ENCODE measurements around the gene SH3GLB1.
"Not testable (repeated sequence)": the region's sequence is repeated elsewhere in the genome, so short reads cannot be mapped to it uniquely, and the experiment has no call there.

The SH3GLB1 gene

DNA sequence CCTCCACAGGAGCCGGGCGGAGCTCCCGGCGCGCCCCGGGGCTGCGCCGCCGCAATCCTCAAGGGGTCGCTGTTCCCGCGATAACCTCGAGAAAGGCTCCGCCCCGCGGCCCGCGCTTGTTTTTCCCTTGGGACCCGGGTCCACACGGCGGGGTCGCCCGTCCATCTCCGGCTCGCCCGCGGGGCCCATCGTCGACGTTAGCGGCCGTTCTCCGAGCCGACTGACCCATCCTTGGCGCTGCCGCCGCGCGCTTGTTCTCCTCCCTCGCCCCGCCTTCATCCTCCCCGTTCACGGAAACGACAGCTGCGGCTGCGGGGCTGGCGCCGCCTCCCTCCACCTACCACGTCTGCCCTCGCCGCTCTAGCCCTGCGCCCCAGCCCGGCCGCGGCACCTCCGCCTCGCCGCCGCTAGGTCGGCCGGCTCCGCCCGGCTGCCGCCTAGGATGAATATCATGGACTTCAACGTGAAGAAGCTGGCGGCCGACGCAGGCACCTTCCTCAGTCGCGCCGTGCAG lies at the start of gene SH3GLB1:
TSS of gene SH3GLB1 (plus strand) at position 119 of the 514 bp plus-strand sequence. CDS start at position 443, 324 bp downstream.
- peak; percentile 96 for DNase-seq (ENCODE audit: low read depth, low spot score)

DNA sequence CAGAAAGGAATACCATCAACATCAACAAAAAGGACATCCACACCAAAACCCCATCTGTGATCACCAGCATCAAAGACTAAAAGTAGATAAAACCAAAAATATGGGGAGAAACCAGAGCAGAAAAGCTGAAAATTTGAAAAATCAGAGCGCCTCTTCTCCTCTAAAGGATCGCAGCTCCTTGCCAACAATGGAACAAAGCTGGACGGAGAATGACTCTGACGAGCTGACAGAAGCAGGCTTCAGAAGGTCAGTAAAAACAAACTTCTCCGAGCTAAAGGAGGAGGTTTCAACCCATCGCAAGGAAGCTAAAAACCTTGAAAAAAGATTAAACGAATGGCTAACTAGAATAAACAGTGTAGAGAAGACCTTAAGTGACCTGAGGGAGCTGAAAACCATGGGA lies 46.0 kb upstream of the SH3GLB1 start:
- DNase-seq (ENCODE audit: low read depth, low spot score): not testable (repeated sequence)

DNA sequence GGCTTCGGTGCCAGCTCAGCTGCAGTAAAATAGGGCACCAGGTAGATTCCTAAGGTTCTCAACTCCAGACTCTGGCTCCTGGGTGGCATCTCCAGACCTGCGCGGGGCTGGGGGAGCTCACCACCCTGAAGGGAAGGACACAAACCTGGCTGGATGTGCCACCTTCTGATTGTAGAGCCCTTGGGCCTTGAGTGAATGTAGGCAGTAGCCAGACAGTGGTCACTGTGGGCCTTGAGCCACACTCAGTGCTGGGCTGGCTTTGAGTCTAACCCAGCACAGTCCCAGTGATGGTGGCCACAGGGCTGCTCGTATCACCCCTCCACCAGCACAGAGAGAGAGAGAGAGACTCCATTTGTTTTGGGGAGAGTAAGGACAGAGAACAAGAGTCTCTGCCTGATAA lies 38.0 kb upstream of the SH3GLB1 start:
- no peak for DNase-seq (ENCODE audit: low read depth, low spot score)

DNA sequence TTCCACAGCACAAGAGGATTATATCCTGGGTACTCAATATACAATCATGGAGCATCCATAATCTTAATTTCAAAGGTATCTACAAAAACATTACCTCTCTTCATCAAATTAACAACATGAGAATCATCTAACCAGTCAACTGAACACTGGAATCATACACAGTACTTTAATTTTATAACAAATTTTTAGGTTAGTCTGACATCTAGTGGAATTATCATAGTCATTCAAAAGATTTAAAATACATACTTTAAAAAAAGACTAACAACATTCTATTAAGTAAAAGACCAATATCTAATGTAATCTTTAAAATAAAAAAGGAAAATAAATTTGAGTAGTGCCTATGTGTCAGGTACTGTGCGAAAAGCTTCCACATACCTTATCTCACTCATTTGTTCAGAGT lies 16.8 kb upstream of the SH3GLB1 start:
- DNase-seq (ENCODE audit: low read depth, low spot score): no peak

DNA sequence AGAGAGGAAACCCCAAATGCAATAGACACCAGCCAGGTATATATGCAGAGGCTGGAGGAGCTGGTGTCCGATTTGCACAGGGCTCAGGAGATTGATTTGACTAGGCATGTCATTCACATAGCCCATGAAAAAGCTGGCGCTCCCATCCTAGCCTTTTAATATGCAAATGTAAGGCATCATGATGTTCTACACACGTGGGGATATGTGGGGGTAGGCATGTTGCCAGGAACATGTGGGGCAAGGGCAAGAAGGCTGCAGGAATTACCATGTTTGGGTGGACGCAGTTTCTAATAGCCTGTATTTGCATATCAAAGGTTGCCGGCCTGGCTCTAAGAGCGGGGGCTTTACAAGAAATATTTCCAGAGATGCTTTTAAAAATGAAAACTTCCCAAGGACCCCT lies 11.7 kb upstream of the SH3GLB1 start:
- DNase-seq (ENCODE audit: low read depth, low spot score): no peak

DNA sequence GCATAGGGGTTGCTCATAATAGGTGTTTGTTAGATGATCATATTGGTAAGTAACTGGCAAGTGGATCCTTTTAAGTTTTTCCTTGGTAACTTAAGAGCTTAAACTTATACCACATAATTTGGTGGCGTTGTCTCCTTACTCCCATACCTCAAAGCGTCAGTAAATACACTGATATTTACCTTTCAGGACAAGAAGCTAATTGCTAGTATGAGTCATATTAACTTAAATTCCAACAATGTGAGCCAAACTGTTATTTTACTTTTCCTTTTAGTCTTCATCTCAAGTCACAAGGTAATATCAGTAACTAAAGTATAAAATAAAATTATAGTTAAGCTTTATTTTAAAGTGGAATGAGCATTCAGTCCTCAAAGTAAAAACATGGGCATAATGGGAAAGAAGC lies 9.0 kb upstream of the SH3GLB1 start:
- peak; percentile 9 for DNase-seq (ENCODE audit: low read depth, low spot score)

DNA sequence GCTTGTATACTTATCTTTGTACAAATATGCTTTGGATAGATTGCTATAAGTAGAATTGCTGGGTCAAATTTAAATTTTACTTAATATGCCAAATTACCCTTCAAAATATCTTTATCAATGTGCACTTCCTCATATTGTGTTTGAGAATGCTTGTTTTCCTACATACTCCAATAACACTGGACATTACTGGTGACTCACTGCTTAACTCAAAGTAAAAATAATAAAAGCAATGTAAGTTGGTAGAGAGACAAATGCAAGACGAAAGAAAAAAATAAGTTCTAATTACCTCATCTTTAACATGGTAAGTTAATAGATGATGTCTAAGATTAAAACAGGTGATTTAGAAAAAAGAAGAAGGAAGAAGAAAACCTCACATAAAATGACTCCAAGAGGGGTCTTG lies 7.9 kb upstream of the SH3GLB1 start:
- DNase-seq (ENCODE audit: low read depth, low spot score): peak; percentile 23

DNA sequence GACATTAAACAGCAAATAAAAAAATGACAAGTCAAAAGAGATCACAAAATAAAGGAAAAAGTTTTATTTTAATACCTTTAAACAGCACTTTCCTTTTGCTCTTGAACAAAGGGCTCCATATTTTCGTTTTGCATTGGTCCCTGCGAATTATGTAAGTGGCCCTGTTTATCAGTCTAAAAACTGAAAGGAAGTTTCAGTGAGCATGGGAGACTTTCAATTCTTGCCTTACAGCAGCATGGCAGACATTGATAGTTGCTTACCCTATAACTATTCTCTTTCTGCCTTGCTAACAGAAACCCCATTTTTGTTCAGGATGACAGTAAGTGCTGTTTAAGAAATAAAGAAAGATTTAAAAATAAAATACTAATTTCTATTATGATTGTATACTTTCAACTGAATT lies 5.2 kb upstream of the SH3GLB1 start:
- no peak for DNase-seq (ENCODE audit: low read depth, low spot score)

DNA sequence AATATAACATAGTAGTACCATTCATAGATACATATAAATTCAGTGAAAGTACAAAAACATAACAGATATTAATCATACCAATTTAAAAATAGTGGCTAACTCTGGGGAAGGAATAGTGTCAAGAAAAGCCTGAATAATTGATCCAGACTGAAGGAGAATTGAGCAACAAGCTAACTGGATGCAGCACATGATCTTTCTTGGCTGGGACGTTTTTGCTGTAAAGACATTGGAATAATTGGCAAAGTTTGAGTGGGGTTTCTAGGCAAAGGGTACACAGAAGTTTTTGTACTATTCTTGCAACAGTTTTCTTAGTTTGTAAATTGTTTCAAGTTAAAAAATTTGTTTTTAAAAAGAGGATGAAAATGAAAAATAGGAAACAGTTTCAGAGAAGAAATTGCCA lies 2.6 kb upstream of the SH3GLB1 start:
- DNase-seq (ENCODE audit: low read depth, low spot score): no peak

DNA sequence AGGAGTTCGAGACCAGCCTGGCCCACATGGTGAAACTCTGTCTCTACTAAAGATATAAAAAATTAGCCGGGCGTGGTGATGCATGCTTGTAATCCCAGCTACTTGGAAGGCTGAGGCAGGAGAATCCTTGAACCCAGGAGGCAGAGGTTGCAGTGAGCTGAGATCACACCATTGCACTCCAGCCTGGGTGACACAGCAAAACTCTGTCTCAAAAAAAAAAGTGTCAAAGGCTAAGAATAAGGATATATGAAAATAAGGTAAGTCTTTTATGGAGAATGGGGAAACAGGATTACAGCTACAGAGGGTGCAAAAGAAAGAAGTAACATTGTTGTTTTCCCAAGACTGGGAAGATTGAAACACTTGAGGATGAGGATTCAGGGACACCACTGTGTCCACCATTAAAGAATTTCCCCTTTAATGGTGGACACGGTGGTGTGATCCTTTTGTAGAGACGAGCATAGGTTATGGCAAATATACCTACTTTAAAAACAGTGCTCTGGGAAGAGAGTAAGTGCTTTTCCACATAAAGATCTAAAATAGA lies 1.4 kb upstream of the SH3GLB1 start:
- DNase-seq (ENCODE audit: low read depth, low spot score): not testable (repeated sequence)

DNA sequence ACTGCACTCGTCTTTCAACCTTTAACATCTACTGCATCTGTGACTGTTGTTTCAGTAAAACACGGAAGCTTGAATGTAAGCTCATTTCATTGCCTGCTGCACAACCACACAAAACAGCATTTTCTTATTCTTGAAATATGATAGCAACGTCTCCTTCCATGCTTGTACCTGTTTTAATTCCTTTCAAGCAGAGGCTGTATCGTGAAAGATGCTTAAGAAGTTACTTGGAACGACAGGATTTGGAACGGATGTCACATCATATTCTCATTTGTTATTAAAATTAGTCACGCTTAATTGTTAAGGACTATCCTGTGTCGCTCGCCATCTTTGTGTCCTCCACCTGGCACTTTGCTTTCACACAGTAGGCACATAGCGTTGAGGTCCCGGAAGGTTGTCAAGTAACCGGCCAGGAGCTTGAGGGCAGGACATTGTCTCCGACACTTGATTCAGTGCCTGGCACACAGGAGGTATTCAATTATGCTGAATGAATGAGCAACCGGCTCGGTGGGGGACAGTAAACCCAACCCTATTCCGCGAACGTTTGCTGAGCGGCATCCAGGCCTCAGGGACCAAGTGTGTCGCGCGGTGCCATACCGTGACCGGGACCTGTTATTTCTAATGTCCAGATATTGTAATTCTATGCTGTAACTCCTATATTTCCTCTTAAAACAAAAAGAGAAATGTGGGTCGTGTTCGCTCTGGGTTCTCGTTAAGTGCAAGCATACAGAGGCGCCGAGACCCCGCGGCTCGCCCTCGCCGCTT lies 499 bp upstream of the SH3GLB1 start:
- no peak for DNase-seq (ENCODE audit: low read depth, low spot score)

DNA sequence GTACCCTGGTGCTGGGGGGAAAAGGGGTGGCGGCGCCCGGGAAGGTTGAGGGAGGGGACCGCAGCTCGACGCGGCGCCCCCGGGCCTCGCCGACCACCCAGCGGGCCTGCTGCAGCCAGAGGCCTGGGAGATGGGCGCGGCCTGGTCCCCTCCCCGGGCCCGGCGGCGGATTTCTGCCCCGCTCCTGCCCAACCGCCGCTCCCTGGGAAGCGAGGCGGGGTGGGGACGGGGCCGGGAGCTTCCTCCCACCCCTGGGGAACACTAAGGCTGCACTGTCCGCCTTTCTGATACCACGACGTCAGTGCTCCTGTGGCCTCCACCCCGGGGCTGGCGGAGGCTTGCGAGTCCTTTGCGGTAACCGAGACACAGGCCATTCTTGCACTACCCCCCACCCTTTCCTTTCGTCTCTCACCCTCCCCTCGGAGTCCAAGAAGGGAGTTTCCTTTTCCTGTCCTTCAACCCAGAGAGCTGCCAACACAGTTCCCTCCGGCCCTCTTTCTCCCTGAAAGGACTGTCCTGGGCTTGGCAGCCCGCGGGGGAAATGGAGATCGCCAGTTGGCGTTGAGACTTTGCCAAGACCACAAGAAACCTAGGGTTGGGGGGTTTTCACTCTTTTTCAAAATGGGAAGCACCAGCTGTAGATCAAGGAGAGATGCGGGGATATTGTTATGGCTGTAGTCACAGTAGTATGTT lies 742 bp downstream of the SH3GLB1 start:
- peak; percentile 74 for DNase-seq (ENCODE audit: low read depth, low spot score)

DNA sequence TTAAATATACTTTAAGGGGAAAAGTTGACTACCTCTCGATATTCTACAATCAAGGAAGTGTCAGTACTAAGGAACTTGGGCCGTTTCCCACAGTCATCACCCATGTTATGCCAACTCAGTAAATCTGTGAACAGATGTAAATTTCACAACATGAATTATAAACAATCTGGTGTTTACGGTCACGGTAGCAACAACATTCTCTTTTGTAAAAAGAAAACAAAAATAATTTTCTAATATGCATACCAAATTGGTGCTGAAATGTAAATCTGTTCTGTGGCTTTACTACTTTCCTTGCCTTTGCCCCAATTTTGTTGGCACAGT lies 1.2 kb downstream of the SH3GLB1 start:
- DNase-seq (ENCODE audit: low read depth, low spot score): no peak

DNA sequence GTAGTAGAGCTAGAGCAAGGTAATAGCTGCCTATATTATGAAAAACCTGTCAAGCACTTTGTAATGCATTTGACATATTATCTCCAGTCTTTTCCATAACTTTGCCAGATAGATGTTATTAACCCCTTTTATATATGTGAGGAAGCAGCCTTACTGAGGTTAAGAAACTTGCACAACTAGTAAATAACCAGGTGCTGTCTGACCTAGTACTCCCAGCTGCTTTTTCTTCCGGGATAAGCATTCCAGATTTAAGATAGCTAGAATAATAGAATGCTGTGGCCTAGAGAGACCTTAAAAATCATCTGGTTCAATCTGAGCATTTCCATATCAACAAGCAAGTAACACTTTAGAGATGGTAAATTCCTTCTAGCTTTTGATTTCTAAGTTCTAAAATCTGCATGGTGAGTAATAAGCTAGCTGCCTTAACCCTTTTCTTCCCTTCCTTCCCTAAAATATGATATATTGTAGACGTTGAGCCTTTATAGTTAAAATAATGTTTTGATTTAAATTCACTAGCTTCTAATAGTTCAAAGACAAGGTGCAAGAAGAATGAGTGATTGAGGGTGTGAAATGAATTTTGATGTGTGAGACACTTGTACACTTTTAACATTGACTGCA lies 1.8 kb downstream of the SH3GLB1 start:
- peak; percentile 11 for DNase-seq (ENCODE audit: low read depth, low spot score)

DNA sequence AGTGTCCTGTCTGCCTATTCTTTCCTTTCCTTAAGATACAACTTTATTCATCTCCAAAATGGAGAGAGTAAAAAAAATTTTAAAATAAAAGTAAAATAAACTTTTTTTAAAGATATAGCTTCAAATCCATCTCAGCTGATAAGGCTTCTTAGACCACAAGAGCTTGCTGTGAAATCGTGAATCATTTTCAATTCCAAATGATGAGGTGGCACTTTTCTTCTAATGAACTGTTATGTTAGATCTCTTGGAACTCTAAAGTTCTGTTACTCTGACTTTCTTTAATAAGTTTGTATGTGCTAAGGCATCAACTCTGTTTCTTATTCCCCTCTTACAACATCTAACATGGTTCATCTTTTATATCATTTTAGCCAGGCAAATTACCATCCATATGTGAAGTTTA lies 4.5 kb downstream of the SH3GLB1 start:
- peak; percentile 16 for DNase-seq (ENCODE audit: low read depth, low spot score)

DNA sequence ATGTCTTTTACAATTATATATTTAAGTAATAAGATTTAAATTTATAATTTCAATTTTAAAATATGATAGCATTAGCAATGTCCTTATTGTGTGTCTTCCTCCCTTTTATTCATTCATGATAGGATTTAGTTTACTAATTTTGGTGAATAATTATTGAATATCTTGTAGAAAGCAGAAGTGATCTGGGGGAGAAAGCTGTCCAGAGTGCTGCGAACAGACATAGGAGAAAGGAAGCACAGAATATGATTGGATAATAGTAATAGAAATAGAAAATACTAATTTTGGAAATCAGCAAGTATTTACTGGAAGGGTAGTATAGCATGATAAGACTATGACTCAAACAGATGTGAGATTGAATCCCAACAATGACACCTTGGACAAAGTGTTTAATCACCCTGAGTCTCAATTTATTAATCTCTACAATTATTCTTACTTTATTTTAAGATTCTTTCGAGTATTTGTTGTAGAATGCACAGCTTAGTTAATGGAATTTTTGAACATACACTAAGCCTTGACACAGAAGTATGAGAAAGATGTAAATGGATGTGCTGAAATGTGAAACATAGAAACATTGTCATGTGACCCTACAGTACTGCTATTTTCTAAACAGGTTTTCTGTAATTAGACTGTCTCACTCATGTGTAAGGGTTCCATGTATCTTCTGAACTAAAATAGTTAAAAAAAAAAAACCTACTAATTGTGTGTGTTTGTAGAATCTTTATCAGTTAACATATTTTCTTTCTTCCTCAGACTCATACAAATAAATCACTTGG lies 7.9 kb downstream of the SH3GLB1 start:
- no peak for DNase-seq (ENCODE audit: low read depth, low spot score)

DNA sequence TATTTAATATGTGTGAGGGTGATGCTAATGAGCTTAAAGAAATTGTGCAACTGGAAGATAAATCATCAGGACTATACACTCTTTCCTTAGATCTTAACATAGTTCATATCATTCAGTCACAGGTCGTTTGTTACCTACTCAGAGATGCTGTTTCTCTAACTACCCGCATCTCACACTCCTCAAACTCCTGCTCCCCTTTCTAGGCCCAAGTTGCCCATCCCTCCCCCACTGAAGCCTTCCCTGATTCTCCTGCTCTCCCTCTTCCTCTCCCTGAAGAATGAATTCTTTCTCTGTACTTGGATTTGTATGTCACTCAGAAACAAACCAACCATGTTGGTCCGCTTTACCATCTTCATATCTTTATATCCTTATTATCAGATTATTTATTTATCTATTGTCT lies 9.1 kb downstream of the SH3GLB1 start:
- no peak for DNase-seq (ENCODE audit: low read depth, low spot score)

DNA sequence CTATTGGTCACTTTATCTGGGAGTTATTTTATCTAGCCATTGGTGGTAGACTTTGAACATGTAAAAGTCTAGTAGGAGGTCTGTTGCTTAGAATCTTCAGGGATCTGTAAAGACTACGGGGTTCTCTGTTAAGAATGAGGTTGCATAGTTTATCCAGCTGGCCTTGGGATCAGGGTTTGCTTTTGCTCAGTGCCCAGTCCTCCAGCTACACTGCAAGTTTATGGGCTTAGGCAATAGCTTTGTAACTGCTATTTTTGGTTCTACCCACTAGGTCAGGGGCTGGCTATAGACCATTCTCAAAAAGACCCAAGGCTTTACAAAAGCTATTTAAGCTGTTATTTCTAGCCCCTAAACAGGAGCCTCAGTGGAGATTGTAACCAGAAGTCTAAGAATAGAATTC lies 9.8 kb downstream of the SH3GLB1 start:
- DNase-seq (ENCODE audit: low read depth, low spot score): no peak

DNA sequence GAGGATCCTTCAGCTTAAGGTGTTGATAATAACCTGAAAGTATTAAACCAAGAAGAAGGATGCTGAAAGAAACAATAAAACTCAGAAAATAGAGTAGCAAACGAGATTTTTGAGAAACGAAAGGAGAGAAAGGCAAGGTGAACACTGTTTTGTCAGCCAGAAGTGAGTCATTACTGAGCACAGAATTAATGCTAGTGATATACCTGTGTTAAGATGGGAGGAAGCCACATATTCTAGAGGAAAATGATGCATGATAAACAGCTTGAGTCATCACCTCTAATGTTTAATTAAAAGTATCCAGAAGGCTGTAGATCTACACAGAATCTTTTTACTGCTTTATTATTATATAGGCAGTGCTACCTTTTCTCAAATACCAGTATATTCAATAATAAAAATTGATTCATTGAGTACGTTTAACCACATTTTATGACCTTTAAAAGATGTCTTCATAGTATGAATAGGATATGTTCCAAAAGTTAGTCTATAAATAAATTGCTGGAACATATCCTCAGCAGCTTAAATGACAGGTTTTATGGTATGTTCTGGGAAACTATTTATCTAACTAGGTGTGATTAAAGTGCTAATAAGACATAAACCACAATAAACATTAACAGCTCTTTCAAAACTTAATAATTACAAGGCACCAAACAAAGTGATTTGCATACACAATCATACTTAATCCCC lies 10.3 kb downstream of the SH3GLB1 start:
- DNase-seq (ENCODE audit: low read depth, low spot score): no peak

DNA sequence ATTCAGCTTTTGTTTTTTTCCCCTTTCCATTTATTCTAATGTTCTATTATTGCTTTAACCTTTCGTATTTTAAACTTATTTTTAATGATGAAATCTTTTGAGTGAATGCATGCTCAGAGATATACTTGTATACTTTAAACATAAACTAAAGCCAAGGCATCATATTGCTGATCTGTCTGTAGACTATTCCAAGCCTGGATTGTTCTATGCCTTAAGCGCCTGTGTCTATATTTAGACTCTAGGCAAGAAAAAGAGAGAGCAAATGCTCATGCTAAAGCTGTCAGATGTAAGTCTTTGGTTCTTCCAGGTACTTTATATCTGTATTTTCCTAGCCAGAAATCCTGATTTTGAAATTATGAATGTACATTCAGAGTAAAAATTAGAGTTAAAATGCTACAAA lies 14.4 kb downstream of the SH3GLB1 start:
- DNase-seq (ENCODE audit: low read depth, low spot score): no peak

DNA sequence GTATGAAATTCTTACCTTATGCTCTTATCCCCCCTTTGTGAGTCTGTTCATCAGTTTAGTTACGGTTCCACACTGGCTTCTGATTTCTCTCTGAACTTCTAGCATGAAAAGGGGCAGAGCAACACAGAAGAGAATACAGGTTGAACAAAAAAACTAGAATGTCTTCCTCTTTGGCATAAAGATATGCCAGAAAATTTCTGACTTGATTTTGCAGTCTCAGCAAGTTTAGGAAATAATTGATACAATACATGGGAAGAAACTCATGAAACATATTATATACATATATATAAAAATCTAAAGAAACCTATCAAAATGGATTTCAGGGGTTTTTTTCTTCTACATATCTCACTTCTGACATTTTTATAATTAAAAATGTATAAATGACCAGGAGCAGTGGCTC lies 27.0 kb downstream of the SH3GLB1 start:
- DNase-seq (ENCODE audit: low read depth, low spot score): no peak
